HG03103 (cell line): ENCODE results near the gene MAP3K13.
"Not testable (repeated sequence)": the region's sequence is repeated elsewhere in the genome, so short reads cannot be mapped to it uniquely, and the experiment has no call there.

Experiments
- ATAC-seq: cut with Tn5 transposase; IDR thresholded peaks from one replicate; pipeline ENCODE4 v1.9.1; 2021; ENCODE audit warnings: low read depth; ENCODE audit not compliant: unreplicated experiment

MAP3K13 gene

DNA sequence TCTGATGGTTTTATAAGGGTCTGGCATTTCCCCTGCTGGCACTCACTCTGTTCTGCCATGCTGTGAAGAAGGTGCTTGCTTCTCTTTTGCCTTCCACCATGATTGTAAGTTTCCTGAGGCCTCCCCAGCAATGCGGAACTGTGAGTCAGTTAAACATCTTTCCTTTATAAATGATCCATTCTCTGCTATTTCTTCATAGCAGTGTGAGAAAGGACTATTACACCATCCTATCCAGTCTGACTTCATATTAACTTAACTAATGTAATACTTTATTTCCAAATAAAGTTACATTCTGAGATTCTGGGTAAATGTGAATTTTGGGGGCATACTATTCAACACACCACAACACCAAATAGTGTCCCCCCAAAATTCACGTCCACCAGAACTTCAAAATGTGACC, 22.2 kb upstream of the MAP3K13 start:
- ATAC-seq: no peak

DNA sequence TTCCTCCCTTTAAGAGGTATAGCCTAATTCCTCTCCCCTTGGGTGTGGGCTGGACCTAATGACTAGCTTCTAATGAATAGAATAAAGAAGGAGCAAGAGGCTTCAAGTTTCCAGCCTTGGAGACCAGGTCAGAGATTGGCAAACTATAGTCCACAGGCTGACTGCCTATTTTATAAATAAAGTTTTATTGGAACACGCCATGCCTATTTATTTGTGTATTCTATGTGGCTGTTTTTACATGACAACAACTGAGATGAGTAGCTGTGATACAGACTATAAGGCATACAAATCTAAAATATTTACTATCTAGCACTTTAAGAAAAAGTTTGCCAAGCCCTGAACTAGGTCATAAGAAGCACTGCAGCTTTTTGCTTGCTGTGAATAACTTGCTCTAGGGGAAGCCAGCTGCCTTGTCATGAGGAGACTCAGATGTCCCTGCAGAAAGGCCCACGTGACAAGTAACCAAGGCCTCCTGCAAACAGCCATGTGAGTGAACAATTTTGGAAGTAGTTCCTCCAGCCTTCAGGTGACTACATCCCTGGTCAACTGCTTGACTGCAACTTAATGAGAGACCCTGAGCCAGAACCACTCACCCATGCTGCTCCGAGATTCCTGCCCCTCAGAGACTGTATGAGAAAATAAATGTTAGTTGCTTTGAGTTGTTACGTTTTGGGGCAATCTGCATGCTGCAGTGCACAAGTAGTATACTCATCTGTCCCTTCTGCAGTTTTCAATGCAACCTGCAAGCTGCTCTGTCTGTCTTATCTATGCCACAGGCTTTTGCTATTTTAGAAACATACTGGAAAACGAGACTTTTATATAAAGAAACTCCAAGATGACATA, 21.1 kb upstream of the MAP3K13 start:
- ATAC-seq: no peak

DNA sequence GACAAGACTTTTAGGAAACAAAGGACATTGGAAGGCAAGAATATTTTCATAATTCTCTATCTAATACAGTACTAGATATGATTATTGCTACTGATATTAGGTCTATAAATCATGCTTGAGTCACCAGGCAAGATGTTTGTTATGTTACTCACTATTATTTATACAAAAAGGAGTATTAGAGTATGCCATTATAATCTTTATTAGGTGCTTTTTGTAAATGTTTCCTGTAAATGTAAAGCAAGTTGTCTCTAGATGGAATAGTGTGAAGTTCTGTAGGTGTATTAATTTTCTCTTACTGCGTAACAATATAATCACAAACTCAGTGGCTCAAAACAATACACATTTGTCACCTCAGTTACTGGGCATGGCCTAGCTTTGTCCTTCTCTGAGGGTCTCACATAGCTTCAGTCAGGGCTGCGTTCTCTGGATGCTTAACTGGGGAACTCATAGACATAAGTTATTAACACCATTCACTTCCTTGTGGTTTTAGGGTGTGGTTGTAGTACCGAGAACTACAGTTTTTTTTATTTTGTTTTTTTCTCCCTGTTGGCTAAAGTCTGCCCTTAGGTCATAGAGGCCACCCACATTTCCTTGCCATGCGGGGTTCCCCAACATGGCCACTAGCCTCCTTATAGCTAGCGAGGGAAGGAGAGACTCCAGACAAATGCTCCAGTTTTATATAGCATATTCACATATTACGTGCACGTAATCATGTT, 20.3 kb upstream of the MAP3K13 start:
- ATAC-seq: no peak

GRCh38 chr3:185347399-185347798, 15.5 kb upstream of the MAP3K13 start:
- no peak for ATAC-seq

GRCh38 chr3:185350841-185351240, 12.1 kb upstream of the MAP3K13 start:
- ATAC-seq: no peak

DNA sequence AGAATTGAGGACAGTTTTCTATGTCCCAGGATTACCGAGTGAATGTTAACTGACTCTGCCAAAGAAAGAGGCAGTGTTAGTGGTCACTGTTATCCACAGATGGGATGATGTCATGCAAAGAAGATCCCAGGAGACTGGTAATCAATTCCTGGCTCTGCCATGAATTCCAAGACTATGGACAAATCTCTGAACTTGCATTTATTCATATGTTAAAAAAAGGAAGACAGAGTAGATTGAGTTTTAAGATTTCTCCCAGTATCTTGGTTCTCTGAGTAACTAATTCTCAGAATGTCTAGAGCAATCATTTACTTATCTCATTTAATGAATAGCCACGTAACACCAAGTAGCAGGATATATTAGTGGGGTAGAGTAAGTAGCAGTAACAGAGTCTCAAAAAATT, 11.5 kb upstream of the MAP3K13 start:
- no peak for ATAC-seq

DNA sequence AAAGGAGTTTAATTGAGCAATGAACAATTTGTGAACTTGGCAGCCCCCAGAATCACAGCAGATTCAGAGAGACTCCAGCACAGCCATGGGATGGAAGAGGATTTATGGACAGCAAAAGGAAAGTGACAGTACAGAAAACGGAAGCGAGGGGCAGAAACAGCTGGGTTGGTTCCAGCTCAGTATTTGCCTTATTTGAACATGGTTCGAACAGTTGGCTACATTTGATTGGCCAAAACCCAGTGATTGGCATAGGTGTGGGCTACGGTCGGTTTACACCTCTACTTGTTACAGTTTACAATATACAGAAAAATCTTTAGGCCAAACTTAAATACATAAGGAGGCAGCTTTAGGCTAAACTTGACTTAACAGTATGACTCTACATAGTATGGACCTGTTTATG, 9.7 kb upstream of the MAP3K13 start:
- no peak for ATAC-seq

GRCh38 chr3:185353823-185354614, 8.9 kb upstream of the MAP3K13 start:
- ATAC-seq: peak; percentile 100

DNA sequence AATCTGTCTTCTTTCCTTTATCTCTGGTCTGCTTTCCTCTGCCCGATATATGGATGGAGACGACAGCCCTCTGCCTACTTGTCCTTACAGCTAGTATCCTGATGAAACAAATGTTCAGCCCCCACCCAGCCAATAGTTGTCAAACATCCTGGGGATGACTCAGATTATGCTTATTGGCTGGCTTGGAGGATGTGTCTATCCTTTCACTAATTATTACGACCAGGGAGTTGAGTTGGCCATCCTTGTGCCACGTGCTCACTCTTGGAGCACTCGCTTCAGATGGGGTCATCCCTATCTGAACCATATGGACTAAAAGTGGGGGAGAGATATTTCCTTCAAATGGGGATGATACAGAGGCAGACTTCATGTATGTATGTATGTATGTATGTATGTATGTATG, 6.4 kb upstream of the MAP3K13 start:
- ATAC-seq: no peak

DNA sequence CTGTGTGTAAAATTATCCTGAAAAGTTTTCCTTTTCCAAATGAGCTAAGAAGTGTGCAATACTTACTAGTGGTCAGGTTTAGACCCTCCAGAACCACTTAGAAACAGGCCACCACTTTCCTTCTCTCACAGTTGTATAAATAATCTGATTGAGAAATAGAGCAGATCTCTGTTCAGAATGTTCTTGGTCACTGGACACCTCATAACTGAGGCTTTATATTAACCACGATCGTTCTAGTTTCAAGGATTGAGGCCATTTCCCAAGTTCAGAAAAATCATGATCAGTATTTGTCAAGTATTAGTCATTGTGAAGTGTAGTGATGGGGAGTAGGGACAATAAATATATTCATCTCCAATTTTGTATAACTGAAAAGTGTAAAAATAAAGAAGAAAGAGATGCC, 1.0 kb upstream of the MAP3K13 start:
- ATAC-seq: no peak

- peak; percentile 41 for ATAC-seq
Observed at GRCh38 chr3:185363662-185364203, 797 bp downstream of the MAP3K13 start.

- no peak for ATAC-seq
Observed at GRCh38 chr3:185365291-185366073, 2.5 kb downstream of the MAP3K13 start.

DNA sequence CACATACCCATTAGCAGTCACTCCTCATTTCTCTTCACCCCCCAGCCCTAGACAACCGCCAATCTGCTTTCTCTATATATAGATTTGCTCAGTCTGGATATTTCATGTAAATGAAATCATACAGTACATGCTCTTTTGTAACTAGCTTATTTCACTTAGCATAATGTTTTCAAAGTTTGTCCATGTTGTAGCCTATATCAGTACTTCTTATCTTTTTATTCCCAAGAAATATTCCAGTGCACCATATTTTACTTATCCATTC, 3.1 kb downstream of the MAP3K13 start:
- ATAC-seq: no peak

GRCh38 chr3:185366913-185367312, 4.0 kb downstream of the MAP3K13 start:
- ATAC-seq: no peak

DNA sequence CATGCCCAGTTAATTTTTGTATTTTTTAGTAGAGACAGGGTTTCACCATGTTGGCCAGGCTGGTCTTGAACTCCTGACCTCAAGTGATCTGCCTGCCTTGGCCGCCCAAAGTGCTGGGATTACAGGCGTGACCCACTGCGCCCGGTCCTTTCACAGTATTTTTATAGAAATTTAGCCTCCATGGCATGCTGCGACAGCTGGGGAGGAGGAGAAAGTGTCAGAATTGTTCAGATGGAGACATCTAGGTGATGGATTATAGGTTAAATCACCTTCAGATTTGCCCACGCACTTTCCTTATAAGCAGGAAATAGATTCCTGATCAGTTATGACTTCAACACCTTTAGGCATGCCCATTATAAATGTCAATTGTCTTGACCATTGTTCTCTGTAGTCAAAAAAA, 7.4 kb downstream of the MAP3K13 start:
- not testable (repeated sequence) for ATAC-seq

DNA sequence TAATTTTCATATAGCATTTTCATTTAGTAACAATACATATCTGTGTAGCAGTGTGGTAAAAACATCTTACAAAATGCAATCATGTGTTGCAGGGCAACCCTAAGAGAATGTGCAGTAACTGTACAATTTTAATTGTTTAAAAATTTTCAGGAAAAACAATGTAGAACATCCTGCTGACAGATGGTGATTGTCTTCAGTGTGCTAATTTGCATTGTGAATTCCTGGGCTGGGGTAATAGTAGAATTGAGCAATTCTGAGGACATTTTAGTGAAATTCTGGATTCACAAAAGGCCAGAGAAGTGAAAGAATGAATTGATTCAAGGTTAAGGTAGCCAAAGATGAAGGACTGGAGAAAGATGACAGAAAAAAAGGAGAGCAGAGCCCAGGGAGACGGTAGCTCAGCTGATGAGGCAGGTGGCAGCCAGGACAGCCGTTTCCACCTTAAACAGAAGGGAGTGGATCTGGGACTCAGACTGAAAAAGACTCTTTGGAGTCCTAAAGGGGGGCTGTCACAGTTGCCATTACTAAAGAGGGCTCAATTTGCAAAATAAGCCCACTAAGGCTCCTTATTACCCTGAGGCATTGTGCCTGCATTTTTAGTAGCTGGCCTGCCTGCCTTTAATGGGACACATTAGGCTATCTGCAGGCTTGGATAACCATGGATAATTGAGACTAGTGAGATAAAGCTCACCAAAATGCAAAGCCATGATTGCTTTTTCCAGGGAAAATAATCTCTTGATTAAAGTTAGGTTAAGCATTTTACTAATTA, 8.6 kb downstream of the MAP3K13 start:
- no peak for ATAC-seq

DNA sequence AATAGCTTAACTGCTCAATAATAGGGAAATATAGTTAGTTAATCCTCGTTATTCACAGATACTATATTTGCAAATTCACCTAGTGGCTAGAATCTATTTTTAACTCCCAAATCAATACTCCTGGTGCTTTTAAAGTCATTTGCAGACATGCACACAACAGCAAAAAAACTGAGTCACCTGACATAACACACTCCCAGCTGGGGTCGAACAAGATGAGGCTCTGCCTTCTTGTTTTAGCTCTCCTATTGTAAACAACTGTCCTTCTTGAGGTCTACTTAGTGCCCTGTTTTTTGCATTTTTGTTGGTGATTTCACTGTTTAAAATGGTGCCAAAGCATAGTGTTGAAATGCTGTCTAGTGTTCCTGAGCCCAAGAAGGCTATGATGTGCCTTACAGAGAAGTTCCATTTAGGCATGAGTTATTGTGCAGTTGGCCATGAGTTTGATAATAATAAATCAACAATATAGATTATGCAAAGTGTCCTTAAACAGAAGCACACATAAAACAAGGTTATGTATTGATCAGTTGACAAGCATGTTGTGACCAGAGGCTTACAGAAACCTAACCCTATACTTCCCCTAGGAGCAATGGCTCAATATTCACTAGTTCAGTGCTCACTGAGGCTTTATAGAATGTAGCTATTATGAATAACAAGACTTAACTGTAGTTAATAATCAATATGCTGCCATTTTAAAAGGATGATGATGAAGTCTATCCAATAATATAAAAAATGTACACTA, 18.6 kb downstream of the MAP3K13 start:
- ATAC-seq: no peak

DNA sequence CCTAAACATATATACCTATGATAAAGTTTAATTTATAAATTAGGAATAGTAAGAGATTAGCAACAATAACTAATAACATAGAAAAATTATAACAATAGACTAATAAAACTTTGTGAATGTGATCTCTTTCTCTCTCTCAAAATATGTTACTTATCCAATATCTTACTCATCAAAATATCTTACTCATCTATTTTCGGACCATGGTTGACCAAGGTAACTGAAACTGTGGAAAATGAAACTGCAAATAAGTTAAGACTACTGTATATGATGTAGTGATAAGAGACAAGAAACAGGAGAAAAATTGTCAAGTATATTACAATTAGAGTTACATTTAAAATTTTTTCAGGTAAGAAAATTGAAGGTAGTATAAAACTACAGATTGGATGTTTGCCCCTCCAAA, 19.2 kb downstream of the MAP3K13 start:
- no peak for ATAC-seq

GRCh38 chr3:185386515-185386914, 23.6 kb downstream of the MAP3K13 start:
- not testable (repeated sequence) for ATAC-seq
